Memory B cell (primary cell): Measurements from ENCODE around the gene SMTNL2.
A peak's percentile ranks its signal among the peaks of the same experiment; 100 is the strongest.
"Not testable (repeated sequence)": the region's sequence is repeated elsewhere in the genome, so short reads cannot be mapped to it uniquely, and the experiment has no call there.

Experiments
- ATAC-seq: fragments of 150-1000 bp; cut with Tn5 transposase; 2 replicates; pipeline ENCODE4 v1.10.0; 2021; ENCODE audit warnings: low read depth, mild to moderate bottlenecking, moderate library complexity
- DNase-seq, 2 donors: peaks; one replicate each; pipeline ENCODE4 v3.0.0; 2022; ENCODE audit warnings: low spot score in 2 of 2
- H3K27ac Mint-ChIP-seq: one replicate; pipeline ENCODE4 v1.8.0; 2022; ENCODE audit warnings: mild to moderate bottlenecking, moderate library complexity, mixed read lengths
- H3K27me3 Mint-ChIP-seq: one replicate; pipeline ENCODE4 v1.8.0; 2022; ENCODE audit warnings: mixed read lengths
- H3K36me3 Mint-ChIP-seq: one replicate; pipeline ENCODE4 v1.8.0; 2022; ENCODE audit warnings: mild to moderate bottlenecking, mixed read lengths
- H3K4me1 Mint-ChIP-seq: one replicate; pipeline ENCODE4 v1.8.0; 2022; ENCODE audit warnings: mixed read lengths
- H3K4me3 Mint-ChIP-seq: one replicate; pipeline ENCODE4 v1.8.0; 2022; ENCODE audit warnings: mild to moderate bottlenecking, moderate library complexity, mixed read lengths
- H3K9me3 Mint-ChIP-seq: one replicate; pipeline ENCODE4 v1.8.0; 2022; ENCODE audit warnings: mixed read lengths

The SMTNL2 gene

GRCh38 chr17:4591529-4591928 is 7.2 kb downstream of the SMTNL2 start:
- no peaks in the 10 kb centered on the region for H3K36me3 Mint-ChIP-seq
- ATAC-seq: no peak
- no peak overlapping the region for H3K4me3 Mint-ChIP-seq
- peaks cover 3% of the 10 kb centered on the region for H3K4me1 Mint-ChIP-seq
- DNase-seq: no peak
- no peaks in the 10 kb centered on the region for H3K9me3 Mint-ChIP-seq
- H3K27me3 Mint-ChIP-seq: peaks cover 27% of the 10 kb centered on the region
- H3K27ac Mint-ChIP-seq: no peak overlapping the region

GRCh38 chr17:4592240-4593005 is 8.1 kb downstream of the SMTNL2 start:
- H3K4me1 Mint-ChIP-seq: peaks cover 3% of the 10 kb centered on the region
- H3K27ac Mint-ChIP-seq: no peak overlapping the region
- H3K36me3 Mint-ChIP-seq: no peaks in the 10 kb centered on the region
- DNase-seq (no peak), ATAC-seq (no peak)
- H3K4me3 Mint-ChIP-seq: no peak overlapping the region
- no peaks in the 10 kb centered on the region for H3K9me3 Mint-ChIP-seq
- H3K27me3 Mint-ChIP-seq: peaks cover 27% of the 10 kb centered on the region

- ATAC-seq (no peak), DNase-seq (no peak)
- H3K27me3 Mint-ChIP-seq: peaks cover 27% of the 10 kb centered on the region
Measured at GRCh38 chr17:4593021-4593421, 8.7 kb downstream of the SMTNL2 start.

GRCh38 chr17:4594406-4594805 is 10.1 kb downstream of the SMTNL2 start:
- Mint-ChIP-seq H3K27me3 (peaks cover 31% of the 10 kb centered on the region), H3K4me1 (peaks cover 3% of the 10 kb centered on the region), H3K36me3 (no peaks in the 10 kb centered on the region), H3K4me3 (no peak overlapping the region), H3K9me3 (no peaks in the 10 kb centered on the region), H3K27ac (no peak overlapping the region)
- DNase-seq (no peak), ATAC-seq (no peak)

More at GRCh38 chr17:4593021-4593421, 8.7 kb downstream of the SMTNL2 start:
- H3K27ac Mint-ChIP-seq: no peak overlapping the region
- no peaks in the 10 kb centered on the region for H3K36me3 Mint-ChIP-seq
- H3K4me3 Mint-ChIP-seq: no peak overlapping the region
- H3K9me3 Mint-ChIP-seq: no peaks in the 10 kb centered on the region
- H3K4me1 Mint-ChIP-seq: peaks cover 3% of the 10 kb centered on the region

- no peak overlapping the region for H3K27ac Mint-ChIP-seq
- H3K4me1 Mint-ChIP-seq: peaks cover 3% of the 10 kb centered on the region
- H3K9me3 Mint-ChIP-seq: no peaks in the 10 kb centered on the region
- DNase-seq: peak in 1 of 2 donors; percentile 35
- no peak overlapping the region for H3K4me3 Mint-ChIP-seq
- peak; percentile 66 for ATAC-seq
- H3K36me3 Mint-ChIP-seq: no peaks in the 10 kb centered on the region
- H3K27me3 Mint-ChIP-seq: peaks cover 29% of the 10 kb centered on the region
Measured at GRCh38 chr17:4594931-4595684, 10.8 kb downstream of the SMTNL2 start.

GRCh38 chr17:4595685-4596342 is 11.5 kb downstream of the SMTNL2 start:
- DNase-seq, H3K4me1 Mint-ChIP-seq, H3K36me3 Mint-ChIP-seq, H3K27ac Mint-ChIP-seq, ATAC-seq, H3K9me3 Mint-ChIP-seq, H3K4me3 Mint-ChIP-seq: not testable (repeated sequence)
- H3K27me3 Mint-ChIP-seq: peaks cover 24% of the 10 kb centered on the region

GRCh38 chr17:4596636-4597380 is 12.5 kb downstream of the SMTNL2 start:
- Mint-ChIP-seq H3K4me3 (no peak overlapping the region), H3K36me3 (no peaks in the 10 kb centered on the region), H3K27ac (no peak overlapping the region), H3K4me1 (peaks cover 3% of the 10 kb centered on the region), H3K27me3 (peaks cover 24% of the 10 kb centered on the region), H3K9me3 (no peaks in the 10 kb centered on the region)
- no peak for DNase-seq
- no peak for ATAC-seq

- Mint-ChIP-seq H3K4me1 (peaks cover 3% of the 10 kb centered on the region), H3K4me3 (no peak overlapping the region), H3K36me3 (no peaks in the 10 kb centered on the region), H3K27me3 (peaks cover 19% of the 10 kb centered on the region), H3K9me3 (no peaks in the 10 kb centered on the region), H3K27ac (no peak overlapping the region)
- no peak for ATAC-seq
- no peak for DNase-seq
Measured at GRCh38 chr17:4597975-4598374, 13.6 kb downstream of the SMTNL2 start.

GRCh38 chr17:4598776-4599504 is 14.6 kb downstream of the SMTNL2 start:
- ATAC-seq: no peak

GRCh38 chr17:4599505-4600281 is 15.4 kb downstream of the SMTNL2 start:
- ATAC-seq: no peak
- Mint-ChIP-seq H3K4me3 (no peak overlapping the region), H3K27ac (no peak overlapping the region), H3K27me3 (peaks cover 17% of the 10 kb centered on the region), H3K36me3 (no peaks in the 10 kb centered on the region), H3K4me1 (peaks cover 3% of the 10 kb centered on the region), H3K9me3 (no peaks in the 10 kb centered on the region)
- no peak for DNase-seq

More at GRCh38 chr17:4598776-4599504, 14.6 kb downstream of the SMTNL2 start:
- Mint-ChIP-seq H3K9me3 (no peaks in the 10 kb centered on the region), H3K36me3 (no peaks in the 10 kb centered on the region), H3K27me3 (peaks cover 15% of the 10 kb centered on the region), H3K4me3 (no peak overlapping the region), H3K27ac (no peak overlapping the region), H3K4me1 (peaks cover 3% of the 10 kb centered on the region)
- no peak for DNase-seq

- Mint-ChIP-seq H3K4me1 (peaks cover 3% of the 10 kb centered on the region), H3K27me3 (peaks cover 15% of the 10 kb centered on the region), H3K9me3 (no peaks in the 10 kb centered on the region), H3K27ac (no peak overlapping the region), H3K36me3 (no peaks in the 10 kb centered on the region), H3K4me3 (no peak overlapping the region)
- no peak for ATAC-seq
- DNase-seq: no peak
Measured at GRCh38 chr17:4600563-4600962, 16.2 kb downstream of the SMTNL2 start.

GRCh38 chr17:4601326-4601725 is 17.0 kb downstream of the SMTNL2 start:
- Mint-ChIP-seq H3K27me3 (peaks cover 13% of the 10 kb centered on the region), H3K4me3 (no peak overlapping the region), H3K9me3 (no peaks in the 10 kb centered on the region), H3K27ac (no peak overlapping the region), H3K36me3 (no peaks in the 10 kb centered on the region), H3K4me1 (peaks cover 5% of the 10 kb centered on the region)
- ATAC-seq: no peak
- no peak for DNase-seq

GRCh38 chr17:4602041-4602440 is 17.7 kb downstream of the SMTNL2 start:
- Mint-ChIP-seq H3K27ac (no peak overlapping the region), H3K27me3 (peaks cover 11% of the 10 kb centered on the region), H3K4me1 (peaks cover 5% of the 10 kb centered on the region), H3K9me3 (no peaks in the 10 kb centered on the region), H3K4me3 (no peak overlapping the region), H3K36me3 (no peaks in the 10 kb centered on the region)
- DNase-seq (no peak), ATAC-seq (no peak)
